HepG2 (cell line): ENCODE results near the gene GALNTL6. TPM values are rescaled to one million over a fixed set of nuclear protein-coding genes. Genes with fewer than 3 reads are reported as not detected.

Experiments used
- ATAC-seq: fragments of 200-7000 bp; cut with Tn5 transposase; 3 replicates; pipeline ENCODE4 v1.9.1; 2020; ENCODE audit warnings: mild to moderate bottlenecking, moderate library complexity
- BruUV-seq: library from RNA; stranded (reverse); fragments of 400-500 nt; replicated peaks from 2 replicates; lab custom pipeline; 2021; lab: Mats Ljungman, UMichigan
- CTCF ChIA-PET: fragments of 300-600 bp; formaldehyde crosslinking; extraction: SDS; loops from one replicate; lab custom pipeline; 2021; ENCODE audit warnings: low total read pairs, inconsistent platforms, low intra/inter-chr PET ratio; lab: Yijun Ruan, JAX
- POLR2A ChIA-PET: fragments of 350-600 bp; sonication (Branson Sonifier 250); formaldehyde crosslinking; loops from one replicate; lab custom pipeline; 2020; ENCODE audit warnings: antibody characterized with exemption, inconsistent platforms; lab: Yijun Ruan, JAX
- DNase-seq: peaks from one replicate; pipeline ENCODE4 v3.0.0-alpha.2; 2015; ENCODE audit warnings: low spot score
- FAIRE-seq: peaks from 3 replicates; lab custom pipeline; 2011; peaks lifted over from hg19 to GRCh38; lab: Jason Lieb, UNC
- H2AFZ ChIP-seq: one replicate; pipeline ENCODE4 v1.6.1; 2011; ENCODE audit warnings: low read length, inconsistent platforms
- H3K27ac ChIP-seq: fragments of 300-600 bp; 3 replicates; pipeline ENCODE4 v1.8.0; 2011; ENCODE audit warnings: mixed run types, mild to moderate bottlenecking, mixed read lengths, low read length, inconsistent platforms; ENCODE audit not compliant: insufficient read depth; ENCODE audit errors: extremely low read length
- H3K27me3 ChIP-seq, 2 experiments: fragments of 200-600 bp in 1 of 2; 2 replicates in 1 of 2; 3 replicates in 1 of 2; pipeline versions ENCODE4 v1.6.0 to v1.8.0; 2011; ENCODE audit warnings: low read length in 2 of 2, mild to moderate bottlenecking in 2 of 2, moderate library complexity in 2 of 2, inconsistent platforms in 1 of 2; ENCODE audit not compliant: insufficient read depth in 2 of 2, control insufficient read depth in 1 of 2
- H3K36me3 ChIP-seq, 2 experiments: fragments of 200-600 bp in 1 of 2; replicated peaks in 1 of 2; 2 replicates in 1 of 2; 3 replicates in 1 of 2; pipeline versions ENCODE4 v1.5.1 to v1.8.0; 2011; ENCODE audit warnings: low read length in 2 of 2, inconsistent platforms in 1 of 2; ENCODE audit not compliant: insufficient read depth in 2 of 2, control insufficient read depth in 1 of 2
- H3K4me1 ChIP-seq: 2 replicates; pipeline ENCODE4 v1.5.1; 2012; ENCODE audit warnings: low read length, inconsistent platforms; ENCODE audit not compliant: insufficient read depth
- H3K4me2 ChIP-seq: 2 replicates; pipeline ENCODE4 v1.6.0; 2011; ENCODE audit warnings: low read depth, low read length, inconsistent platforms
- H3K4me3 ChIP-seq, 3 experiments: fragments of 200-600 bp in 1 of 3; sonication (generic), shearing (Covaris generic) in 1 of 3; replicated peaks in 1 of 3; 2 replicates each; pipeline ENCODE4 v1.5.1; 2011 to 2016; ENCODE audit warnings: low read length in 3 of 3, inconsistent platforms in 2 of 3, low read depth in 2 of 3, mild to moderate bottlenecking in 2 of 3, control low read depth in 1 of 3, mixed read lengths in 1 of 3; ENCODE audit not compliant: insufficient read depth in 1 of 3
- H3K79me2 ChIP-seq: one replicate; pipeline ENCODE4 v1.6.1; 2011; ENCODE audit warnings: low read length, inconsistent platforms; ENCODE audit not compliant: insufficient read depth
- H3K9ac ChIP-seq: 2 replicates; pipeline ENCODE4 v1.6.0; 2011; ENCODE audit warnings: mild to moderate bottlenecking, low read depth, low read length, inconsistent platforms; ENCODE audit not compliant: insufficient read depth
- H3K9me3 ChIP-seq: 2 replicates; pipeline ENCODE4 v1.5.1; 2012; ENCODE audit warnings: mild to moderate bottlenecking, low read length
- H4K20me1 ChIP-seq: 2 replicates; pipeline ENCODE4 v1.6.0; 2011; ENCODE audit warnings: inconsistent platforms, mild to moderate bottlenecking, low read length, moderate library complexity; ENCODE audit not compliant: insufficient read depth
- KLF13 ChIP-seq: sonication (generic); formaldehyde crosslinking; IDR thresholded peaks from 2 replicates; pipeline ENCODE4 v1.4.0; 2020; ENCODE audit warnings: mild to moderate bottlenecking, missing genetic modification reagents
- SIX4 ChIP-seq: sonication (generic); formaldehyde crosslinking; IDR thresholded peaks from 2 replicates; pipeline ENCODE4 v1.4.0; 2020; ENCODE audit warnings: missing genetic modification reagents
- SP1 ChIP-seq, 2 experiments: fragments of 450-650 bp in 1 of 2; sonication (generic) in 1 of 2; formaldehyde crosslinking in 1 of 2; IDR thresholded peaks; 2 replicates each; pipeline versions ENCODE4 v1.4.0 to v1.6.1; 2016 to 2020; ENCODE audit warnings: missing genetic modification reagents in 1 of 2
- ZHX2 ChIP-seq, 2 experiments: sonication (generic) in 1 of 2; formaldehyde crosslinking in 1 of 2; IDR thresholded peaks; 2 replicates each; pipeline versions ENCODE4 v1.6.1 to v1.9.0; 2014 to 2022; ENCODE audit warnings: antibody characterized with exemption in 1 of 2, borderline replicate concordance in 1 of 2, inconsistent platforms in 1 of 2, low read depth in 1 of 2, missing genetic modification reagents in 1 of 2
- ZNF281 ChIP-seq: sonication (generic); formaldehyde crosslinking; IDR thresholded peaks from 2 replicates; pipeline ENCODE4 v1.4.0; 2020; ENCODE audit warnings: missing genetic modification reagents, borderline replicate concordance
- WGBS: methylation state at CpG from one replicate; pipeline ENCODE4 v1.1.6; 2017; ENCODE audit warnings: low lambda C conversion rate; 5-methylcytosine and 5-hydroxymethylcytosine counted together
- in situ Hi-C: cut with HindIII; loops from 2 replicates; pipeline ENCODE4 v1.10.0; 2017; ENCODE audit warnings: low pct_unique_long_range_greater_than_20kb; ENCODE audit not compliant: extremely low pct_ligation_motif_present
- intact Hi-C: fragments of 100-400 bp; cut with micrococcal nuclease; formaldehyde crosslinking; loops from one replicate; pipeline ENCODE4 v1.10.0; 2022; ENCODE audit not compliant: unreplicated experiment
- polyA plus RNA-seq, 8 experiments: library from polyadenylated mRNA; depleted of rRNA in 3 of 8; stranded (reverse) in 7 of 8; unstranded in 1 of 8; fragments of >200 nt; fragmentation: Illumina TruSeq in 4 of 8; extraction: Trizol in 4 of 8; gene quantifications; 2 replicates each; pipeline versions ENCODE4 v1.2.1 to v1.2.3, GENCODE V29; 2011 to 2016; ENCODE audit warnings: low read depth in 4 of 8, missing spikeins in 1 of 8, mixed read lengths in 1 of 8; ENCODE audit not compliant: insufficient read depth in 1 of 8
- total RNA-seq, 5 experiments: library from RNA; depleted of rRNA; stranded (reverse); fragments of >200 nt; fragmentation: Illumina TruSeq; extraction: Trizol; gene quantifications; 2 replicates each; pipeline ENCODE4 v1.2.3, GENCODE V29; 2016; ENCODE audit warnings: low read depth in 1 of 5

GALNTL6 gene
- total and polyA plus RNA-seq, 2 of the 13 experiments (the other 11 are each of a cell fraction or from before 2014, with no cell fraction given), result not detected

GRCh38 chr4:172103456-172103855 lies 290.3 kb downstream of the GALNTL6 start:
- ATAC-seq (no peak), DNase-seq (no peak), FAIRE-seq (no peak)
- in situ Hi-C loops (no loop called here), intact Hi-C loops (no loop called here)
- no TSS peak for BruUV-seq
- Histone ChIP-seq H3K4me2 (no peak overlapping the region), H3K36me3 (no peaks in the 10 kb centered on the region), H2AFZ (no peak overlapping the region), H3K27ac (no peak overlapping the region), H3K9ac (no peak overlapping the region), H3K79me2 (no peaks in the 10 kb centered on the region), H3K27me3 (no peaks in the 10 kb centered on the region), H4K20me1 (no peaks in the 10 kb centered on the region), H3K9me3 (no peaks in the 10 kb centered on the region), H3K4me3 (no peak overlapping the region), H3K4me1 (no peaks in the 10 kb centered on the region)
- ChIA-PET CTCF (no interaction called here), POLR2A (no interaction called here)
- 100% methylated on average over 1 of the region's 1 CpG for WGBS
- TF ChIP-seq KLF13 (CRISPR knock-in tag) (no peak), ZNF281 (CRISPR knock-in tag) (no peak), SP1 (IDR thresholded peaks at IDR 0.05) (no peak), SP1 (CRISPR knock-in tag; IDR thresholded peaks at IDR 0.05) (no peak), ZHX2 (IDR thresholded peaks at IDR 0.05; ENCODE audit: low read depth) (no peak), ZHX2 (CRISPR knock-in tag; IDR thresholded peaks at IDR 0.05; ENCODE audit: borderline replicate concordance) (no peak), SIX4 (CRISPR knock-in tag) (no peak)
